Thymus (tissue), 11 donors: ENCODE measurements around the gene GDF7. TPM values are rescaled to one million over a fixed set of nuclear protein-coding genes. Genes with fewer than 3 reads are reported as not detected.
A peak's percentile ranks its signal among the peaks of the same experiment; 100 is the strongest.

ENCODE experiments used
- DNase-seq, 9 donors: peaks; one replicate each; pipeline ENCODE4 v3.0.0-alpha.2; 2013; ENCODE audit warnings: low spot score in 9 of 9, low read depth in 6 of 9, missing footprints in 1 of 9
- H3K27ac ChIP-seq, 2 donors: one replicate each; pipeline ENCODE4 v1.5.1; 2013; ENCODE audit warnings: control low read depth in 1 of 2, low read depth in 1 of 2, low read length in 1 of 2, mild to moderate bottlenecking in 1 of 2, moderate library complexity in 1 of 2
- H3K27me3 ChIP-seq, 2 donors: one replicate each; pipeline ENCODE4 v1.5.1; 2013; ENCODE audit warnings: low read length in 1 of 2; ENCODE audit not compliant: control insufficient read depth in 2 of 2, insufficient read depth in 1 of 2
- H3K36me3 ChIP-seq, 2 donors: one replicate each; pipeline ENCODE4 v1.5.1; 2013; ENCODE audit warnings: low read length in 1 of 2, mild to moderate bottlenecking in 1 of 2, moderate library complexity in 1 of 2; ENCODE audit not compliant: control insufficient read depth in 2 of 2, insufficient read depth in 2 of 2
- H3K4me1 ChIP-seq, 2 donors: one replicate each; pipeline ENCODE4 v1.5.1; 2013; ENCODE audit warnings: low read length in 2 of 2; ENCODE audit not compliant: control insufficient read depth in 2 of 2, insufficient read depth in 2 of 2
- H3K4me3 ChIP-seq, 2 donors: one replicate each; pipeline ENCODE4 v1.5.1; 2013; ENCODE audit warnings: low read length in 2 of 2, control low read depth in 1 of 2, mild to moderate bottlenecking in 1 of 2
- H3K9me3 ChIP-seq, 2 donors: one replicate each; pipeline ENCODE4 v1.5.1; 2013; ENCODE audit warnings: low read length in 1 of 2, mild to moderate bottlenecking in 1 of 2; ENCODE audit not compliant: control insufficient read depth in 2 of 2, insufficient read depth in 1 of 2
- WGBS: extraction: QIAGEN DNeasy Blood & Tissue Kit; methylation state at CpG from one replicate; pipeline ENCODE4 v1.1.7; 2013; 5-methylcytosine and 5-hydroxymethylcytosine counted together
- polyA plus RNA-seq: library from polyadenylated mRNA; stranded (reverse); fragments of 200-250 nt; gene quantifications from one replicate; pipeline ENCODE4 v1.2.3, GENCODE V29; 2013
- total RNA-seq: library from RNA; stranded (reverse); fragments of 120-200 nt; gene quantifications from one replicate; pipeline ENCODE4 v1.2.4, GENCODE V29; 2013
- donor health status: healthy.

Gene GDF7
- total and polyA plus RNA-seq, 2 donors, result 0.09 to 0.34 TPM

GRCh38 chr2:20647211-20647610 lies 19.7 kb upstream of the GDF7 start:
- no peak for DNase-seq
- H3K27me3 ChIP-seq, result peaks cover 0 to 12% of the 10 kb centered on the region in 2 donors
- H3K27ac ChIP-seq, result no peak overlapping the region
- H3K4me3 ChIP-seq, result no peak overlapping the region
- WGBS, result 98% methylated on average over 3 of the region's 3 CpGs
- H3K36me3 ChIP-seq, result no peaks in the 10 kb centered on the region
- H3K4me1 ChIP-seq, result peaks cover 9 to 16% of the 10 kb centered on the region in 2 donors
- H3K9me3 ChIP-seq, result no peaks in the 10 kb centered on the region

DNA sequence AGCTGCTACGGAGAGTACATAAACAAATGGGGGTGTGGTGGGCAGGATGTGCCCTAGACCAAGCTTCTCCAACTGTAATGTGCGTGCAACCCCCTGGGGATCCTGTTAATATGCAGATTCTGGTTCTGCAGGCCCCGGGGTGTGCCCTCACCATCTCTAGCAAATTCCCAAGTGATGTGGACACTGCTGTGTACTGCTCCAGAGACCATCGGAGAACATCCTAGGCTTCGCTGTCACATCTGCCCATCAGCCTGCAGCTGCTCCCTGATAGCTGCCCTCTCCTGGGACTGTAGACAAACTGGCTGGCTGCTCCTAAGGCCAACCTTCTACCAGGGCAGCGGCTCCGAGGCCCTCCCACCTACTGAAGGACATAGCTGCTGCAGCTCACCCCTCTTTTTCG lies 19.2 kb upstream of the GDF7 start:
- Histone ChIP-seq H3K27me3 (peaks cover 0 to 12% of the 10 kb centered on the region in 2 donors), H3K4me1 (peaks cover 9 to 16% of the 10 kb centered on the region in 2 donors), H3K27ac (no peak overlapping the region), H3K4me3 (no peak overlapping the region), H3K9me3 (no peaks in the 10 kb centered on the region), H3K36me3 (no peaks in the 10 kb centered on the region)
- no peak for DNase-seq
- WGBS, result 96% methylated on average over 8 of the region's 8 CpGs

GRCh38 chr2:20648206-20648605 lies 18.7 kb upstream of the GDF7 start:
- Histone ChIP-seq H3K27ac (no peak overlapping the region), H3K4me3 (no peak overlapping the region), H3K36me3 (no peaks in the 10 kb centered on the region), H3K9me3 (no peaks in the 10 kb centered on the region), H3K27me3 (peaks cover 0 to 12% of the 10 kb centered on the region in 2 donors), H3K4me1 (peaks cover 9 to 16% of the 10 kb centered on the region in 2 donors)
- WGBS, result 99% methylated on average over 4 of the region's 4 CpGs
- no peak for DNase-seq

GRCh38 chr2:20648831-20649230 lies 18.1 kb upstream of the GDF7 start:
- H3K36me3 ChIP-seq, result no peaks in the 10 kb centered on the region
- H3K9me3 ChIP-seq, result no peaks in the 10 kb centered on the region
- H3K27ac ChIP-seq, result no peak overlapping the region
- peaks cover 9 to 16% of the 10 kb centered on the region in 2 donors for H3K4me1 ChIP-seq
- 97% methylated on average over 9 of the region's 9 CpGs for WGBS
- no peak overlapping the region for H3K4me3 ChIP-seq
- H3K27me3 ChIP-seq, result peaks cover 0 to 12% of the 10 kb centered on the region in 2 donors
- DNase-seq, result no peak

DNA sequence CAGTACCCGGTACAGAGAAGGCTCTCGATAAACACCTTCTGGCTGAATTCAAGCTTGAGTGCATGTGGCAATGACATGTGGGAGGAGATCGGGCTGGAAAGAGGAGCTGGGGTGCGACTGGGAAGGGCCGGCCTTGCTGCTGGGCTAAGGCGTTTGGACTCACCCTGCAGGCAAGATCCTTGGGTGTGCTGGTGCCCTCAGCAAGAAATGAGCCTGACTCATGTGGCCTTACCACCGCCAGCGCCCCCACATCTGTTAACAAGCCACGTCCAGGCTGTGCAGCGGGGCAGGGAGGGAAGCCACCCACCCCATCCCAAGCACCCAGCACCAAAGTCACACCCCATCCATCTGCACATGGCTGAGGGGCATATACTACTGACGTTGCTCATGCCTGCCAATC lies 17.4 kb upstream of the GDF7 start:
- Histone ChIP-seq H3K4me3 (no peak overlapping the region), H3K27ac (no peak overlapping the region), H3K4me1 (peaks cover 9 to 16% of the 10 kb centered on the region in 2 donors), H3K9me3 (no peaks in the 10 kb centered on the region), H3K36me3 (no peaks in the 10 kb centered on the region), H3K27me3 (peaks cover 0 to 12% of the 10 kb centered on the region in 2 donors)
- DNase-seq, result no peak
- WGBS, result 96% methylated on average over 11 of the region's 11 CpGs

GRCh38 chr2:20649976-20650375 lies 17.0 kb upstream of the GDF7 start:
- H3K27ac ChIP-seq, result no peak overlapping the region
- 91% methylated on average over 7 of the region's 7 CpGs for WGBS
- H3K9me3 ChIP-seq, result no peaks in the 10 kb centered on the region
- H3K27me3 ChIP-seq, result peaks cover 0 to 12% of the 10 kb centered on the region in 2 donors
- peak overlapping the region; percentile 62 to 69 for H3K4me3 ChIP-seq
- H3K36me3 ChIP-seq, result no peaks in the 10 kb centered on the region
- peaks cover 9 to 16% of the 10 kb centered on the region in 2 donors for H3K4me1 ChIP-seq
- DNase-seq, result no peak

DNA sequence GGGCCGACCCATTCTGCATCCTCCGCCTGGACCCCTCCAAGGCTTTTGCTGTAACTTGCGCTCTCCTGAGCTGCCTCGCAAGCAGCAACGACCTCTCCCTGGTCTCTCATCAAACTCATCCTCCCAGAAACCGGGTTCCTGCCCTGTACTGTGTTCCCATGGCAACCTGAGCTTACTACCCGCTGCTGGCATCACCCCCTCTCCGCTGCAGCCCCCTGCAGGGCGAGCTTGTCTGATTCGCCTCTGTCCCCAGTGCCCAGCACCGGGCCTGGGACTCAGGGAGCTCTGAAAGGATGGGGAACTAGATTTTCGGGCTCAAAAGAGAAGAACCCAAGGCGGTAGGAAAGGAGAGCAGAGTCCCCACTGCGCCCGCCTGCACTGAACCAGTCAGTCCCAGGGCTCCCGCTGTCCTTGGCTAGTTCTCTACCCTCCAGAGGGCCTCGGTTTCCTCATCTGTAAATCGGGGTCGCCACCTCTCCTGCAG lies 16.5 kb upstream of the GDF7 start:
- peak overlapping the region; percentile 32 to 68 for H3K27ac ChIP-seq
- H3K36me3 ChIP-seq, result no peaks in the 10 kb centered on the region
- WGBS, result 17% methylated on average over 19 of the region's 19 CpGs
- no peaks in the 10 kb centered on the region for H3K9me3 ChIP-seq
- DNase-seq, result peak in 5 of 9 donors; percentile 12 to 49 (median 27)
- H3K4me3 ChIP-seq, result peak overlapping the region; percentile 62 to 69
- peaks cover 9 to 16% of the 10 kb centered on the region in 2 donors for H3K4me1 ChIP-seq
- peaks cover 0 to 14% of the 10 kb centered on the region in 2 donors for H3K27me3 ChIP-seq

DNA sequence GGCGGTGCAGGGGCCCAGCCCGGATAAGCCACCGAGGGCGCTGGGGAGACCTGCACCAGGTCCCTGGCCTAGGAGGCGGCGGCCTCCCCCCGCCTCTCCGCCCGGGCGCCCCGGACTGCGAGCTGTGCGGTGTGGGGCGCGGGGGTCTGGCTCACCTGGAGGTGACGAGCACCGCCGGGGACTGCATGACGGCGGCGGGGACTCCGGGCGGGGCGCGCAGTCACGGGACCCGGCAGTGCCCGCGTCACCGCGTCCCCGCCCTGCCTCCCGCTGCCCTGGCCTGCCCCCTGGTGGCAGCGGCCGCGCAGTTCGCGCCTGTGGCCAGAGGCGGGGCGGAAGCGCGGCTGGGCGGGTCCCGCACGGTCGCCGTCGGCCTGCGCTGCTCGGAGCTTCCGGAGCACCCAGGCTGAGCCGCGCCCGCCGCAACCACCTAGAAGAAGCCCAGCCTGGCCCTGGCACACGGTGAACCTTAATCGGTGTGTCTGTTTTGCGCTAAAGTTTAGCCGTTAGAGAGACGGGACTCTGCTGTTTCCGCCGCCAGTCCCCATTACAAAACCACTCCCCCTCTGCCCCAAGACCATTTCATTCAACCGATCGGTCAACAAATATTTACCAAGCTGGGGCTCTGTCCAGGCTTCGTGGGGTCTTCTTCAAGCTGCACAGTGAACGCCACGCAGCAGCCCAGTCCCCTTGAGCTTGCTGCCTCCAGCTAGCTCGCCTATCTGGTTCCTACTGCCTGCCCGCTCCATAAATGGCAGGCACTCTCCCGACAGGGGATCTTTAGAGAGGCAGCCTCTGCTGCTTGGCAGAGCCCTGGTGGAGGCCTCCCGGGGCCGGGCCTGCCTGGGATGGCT lies 15.8 kb upstream of the GDF7 start, which contains the start of gene HS1BP3:
HS1BP3 (minus strand) TSS at position 222 of the 854 bp plus-strand sequence; CDS start at position 187, 35 bp downstream.
- peak; percentile 55 to 94 (median 81) for DNase-seq
- peak within 1 kb of the TSS; percentile 59 to 85 for H3K27ac ChIP-seq
- peaks cover 0 to 14% of the 10 kb centered on the region in 2 donors for H3K27me3 ChIP-seq
- WGBS, result 2% methylated on average over 72 of the region's 72 CpGs
- peaks cover 9 to 16% of the 10 kb centered on the region in 2 donors for H3K4me1 ChIP-seq
- no peaks in the 10 kb centered on the region for H3K9me3 ChIP-seq
- H3K36me3 ChIP-seq, result no peaks in the 10 kb centered on the region
- peak within 1 kb of the TSS; percentile 62 to 69 for H3K4me3 ChIP-seq

- Histone ChIP-seq H3K36me3 (no peaks in the 10 kb centered on the region), H3K4me1 (peaks cover 9 to 16% of the 10 kb centered on the region in 2 donors), H3K27me3 (peaks cover 0 to 19% of the 10 kb centered on the region in 2 donors), H3K27ac (peak overlapping the region in 1 of 2 donors; percentile 85), H3K9me3 (no peaks in the 10 kb centered on the region), H3K4me3 (peak overlapping the region; percentile 58 to 62)
- DNase-seq, result no peak
- WGBS, result 83% methylated on average over 7 of the region's 7 CpGs
Observed at GRCh38 chr2:20651731-20652099, 15.2 kb upstream of the GDF7 start.
